ENCODE measurements around the gene RPEL1. TPM values are rescaled to one million over a fixed set of nuclear protein-coding genes. Genes with fewer than 3 reads are reported as not detected.

Gene RPEL1
- total and polyA plus RNA-seq, 2 of the 8 experiments (the other 6 are each of a cell fraction or from before 2014, with no cell fraction given) = 0.12 TPM; not detected in 1

DNA sequence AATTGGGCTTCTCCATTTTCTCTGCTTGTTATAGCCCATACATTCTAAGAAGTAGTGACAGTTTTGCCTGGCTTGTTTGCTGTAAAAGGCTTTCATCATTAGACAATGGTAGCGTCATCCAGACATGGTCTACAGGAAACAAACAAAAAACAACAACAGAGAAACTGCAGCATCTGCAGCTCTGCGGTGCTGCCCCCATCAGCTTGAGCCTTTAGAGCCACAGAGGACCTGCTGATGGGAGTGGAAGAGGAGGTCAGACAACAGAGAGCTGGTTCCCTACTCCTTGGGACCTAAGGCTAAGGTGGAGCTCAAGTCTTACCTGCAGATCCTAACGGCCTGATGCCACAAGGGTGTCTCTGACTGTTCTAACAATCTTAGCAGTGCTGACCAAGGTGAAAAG, 34.3 kb downstream of the RPEL1 start:
- peaks cover 17 to 40% (median 37%) of the 10 kb centered on the region in 4 experiments for H3K27me3 ChIP-seq (replicated peaks in 1 of 4; ENCODE audit: control insufficient read depth in 3 of 4, extremely low read depth in 1 of 4, insufficient read depth in 3 of 4, low read length in 3 of 4)
- no peak overlapping the region for H2BK20ac ChIP-seq (ENCODE audit: low read length)
- no peak overlapping the region for H4K91ac ChIP-seq (replicated peaks; ENCODE audit: insufficient read length, low read length)
- H4K20me1 ChIP-seq (replicated peaks in 1 of 2; ENCODE audit: control insufficient read depth in 1 of 2, insufficient read depth in 2 of 2, low read length in 2 of 2) = peaks cover 3 to 12% of the 10 kb centered on the region in 2 experiments
- no peak overlapping the region for H2AFZ ChIP-seq (ENCODE audit: low read length)
- H3K4me1 ChIP-seq (replicated peaks in 1 of 4; ENCODE audit: control insufficient read depth in 3 of 4, insufficient read depth in 4 of 4, low read length in 3 of 4) = peaks cover 10 to 19% (median 15%) of the 10 kb centered on the region in 4 experiments
- 92% methylated on average over 3 of the region's 3 CpGs; no CpG with 5 or more reads in 1 of the 2 experiments for WGBS, 2 experiments (ENCODE audit: extremely low coverage in 1 of 2, insufficient coverage in 1 of 2, insufficient read length in 1 of 2, insufficient replicate concordance in 2 of 2, low coverage in 1 of 2, low lambda C conversion rate in 2 of 2, missing lambda C conversion rate in 1 of 2)
- H3K18ac ChIP-seq (ENCODE audit: extremely low read depth, low read length) = no peak overlapping the region
- no peak overlapping the region for H2BK12ac ChIP-seq (ENCODE audit: low read depth, low read length)
- no peak overlapping the region for H3K56ac ChIP-seq (replicated peaks; ENCODE audit: insufficient read length, low read depth, low read length)
- ChIA-PET CTCF (ENCODE audit: partially characterized antibody) (interaction anchor here (0.6 to 2.7 kb wide), 7 partner anchors 13 to 444 kb away, joined by 3 to 7 read pairs (median 5); partner anchors contain the start of gene CNNM2), POLR2A (ENCODE audit: partially characterized antibody) (interaction anchor here (0.8 kb wide), 1 partner anchor 61 kb away, joined by 3 read pairs; no protein-coding TSS in a partner anchor)
- H3K14ac ChIP-seq (ENCODE audit: insufficient read length) = no peak overlapping the region
- H3K9me3 ChIP-seq (ENCODE audit: insufficient read depth in 2 of 2, low read depth in 1 of 2, low read length in 1 of 2) = no peaks in the 10 kb centered on the region
- H2BK15ac ChIP-seq (ENCODE audit: low read length) = no peak overlapping the region
- H3K27ac ChIP-seq (ENCODE audit: low read depth, low read length) = no peak overlapping the region
- no peaks in the 10 kb centered on the region for H3K79me1 ChIP-seq (ENCODE audit: low read depth, low read length)
- no peaks in the 10 kb centered on the region for H3K79me2 ChIP-seq (ENCODE audit: control insufficient read depth in 1 of 2, insufficient read depth in 2 of 2, low read length in 2 of 2)
- no peak overlapping the region for H3K4me2 ChIP-seq (ENCODE audit: insufficient read depth in 1 of 2, low read depth in 2 of 2, low read length in 2 of 2)
- no peak overlapping the region for H2AK5ac ChIP-seq (ENCODE audit: low read depth, low read length)
- FAIRE-seq = no peak
- H4K5ac ChIP-seq (ENCODE audit: insufficient read length, low read depth, low read length) = no peak overlapping the region
- no peak overlapping the region for H3K4ac ChIP-seq (replicated peaks; ENCODE audit: insufficient read length, low read depth, low read length)
- no peak overlapping the region for H2BK120ac ChIP-seq (replicated peaks; ENCODE audit: low read depth, low read length)
- no peak for DNase-seq (ENCODE audit: low read depth in 1 of 2, low spot score in 2 of 2)
- H2BK5ac ChIP-seq (ENCODE audit: low read depth, low read length) = no peak overlapping the region
- H3K36me3 ChIP-seq (ENCODE audit: control insufficient read depth in 2 of 4, insufficient read depth in 4 of 4, low read length in 3 of 4) = no peaks in the 10 kb centered on the region
- no peak overlapping the region for H3K23ac ChIP-seq (ENCODE audit: insufficient read length)
- H3K23me2 ChIP-seq (ENCODE audit: low read depth, low read length) = peaks cover 16% of the 10 kb centered on the region
- H4K8ac ChIP-seq (ENCODE audit: extremely low read depth, insufficient read depth, low read length) = no peak overlapping the region
- H3K4me3 ChIP-seq (ENCODE audit: extremely low read depth in 1 of 4, insufficient read depth in 2 of 4, low read depth in 3 of 4, low read length in 4 of 4) = no peak overlapping the region
- H3K9ac ChIP-seq (replicated peaks in 1 of 4; ENCODE audit: extremely low read depth in 1 of 4, low read depth in 3 of 4, low read length in 3 of 4) = no peak overlapping the region
- TF ChIP-seq POLR2AphosphoS5 (IDR thresholded peaks at IDR 0.05; ENCODE audit: low read depth, low read length) (no peak), FOSL1 (IDR thresholded peaks at IDR 0.05; ENCODE audit: insufficient read depth, low read depth, low read length) (no peak), YY1 (IDR thresholded peaks at IDR 0.05; ENCODE audit: low read depth, low read length) (no peak), CREB1 (IDR thresholded peaks at IDR 0.05) (no peak), RFX5 (IDR thresholded peaks at IDR 0.05; ENCODE audit: borderline replicate concordance, low read depth, low read length) (no peak), POLR2A (IDR thresholded peaks at IDR 0.05; ENCODE audit: control extremely low read depth in 1 of 2, low read depth in 2 of 2, low read length in 2 of 2) (no peak), TEAD4 (IDR thresholded peaks at IDR 0.05; ENCODE audit: low read depth, low read length) (no peak)
- TF ChIP-seq, protein P1, sequence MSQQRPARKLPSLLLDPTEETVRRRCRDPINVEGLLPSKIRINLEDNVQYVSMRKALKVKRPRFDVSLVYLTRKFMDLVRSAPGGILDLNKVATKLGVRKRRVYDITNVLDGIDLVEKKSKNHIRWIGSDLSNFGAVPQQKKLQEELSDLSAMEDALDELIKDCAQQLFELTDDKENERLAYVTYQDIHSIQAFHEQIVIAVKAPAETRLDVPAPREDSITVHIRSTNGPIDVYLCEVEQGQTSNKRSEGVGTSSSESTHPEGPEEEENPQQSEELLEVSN (IDR thresholded peaks at IDR 0.05) = no peak
- TF ChIP-seq, protein P2, sequence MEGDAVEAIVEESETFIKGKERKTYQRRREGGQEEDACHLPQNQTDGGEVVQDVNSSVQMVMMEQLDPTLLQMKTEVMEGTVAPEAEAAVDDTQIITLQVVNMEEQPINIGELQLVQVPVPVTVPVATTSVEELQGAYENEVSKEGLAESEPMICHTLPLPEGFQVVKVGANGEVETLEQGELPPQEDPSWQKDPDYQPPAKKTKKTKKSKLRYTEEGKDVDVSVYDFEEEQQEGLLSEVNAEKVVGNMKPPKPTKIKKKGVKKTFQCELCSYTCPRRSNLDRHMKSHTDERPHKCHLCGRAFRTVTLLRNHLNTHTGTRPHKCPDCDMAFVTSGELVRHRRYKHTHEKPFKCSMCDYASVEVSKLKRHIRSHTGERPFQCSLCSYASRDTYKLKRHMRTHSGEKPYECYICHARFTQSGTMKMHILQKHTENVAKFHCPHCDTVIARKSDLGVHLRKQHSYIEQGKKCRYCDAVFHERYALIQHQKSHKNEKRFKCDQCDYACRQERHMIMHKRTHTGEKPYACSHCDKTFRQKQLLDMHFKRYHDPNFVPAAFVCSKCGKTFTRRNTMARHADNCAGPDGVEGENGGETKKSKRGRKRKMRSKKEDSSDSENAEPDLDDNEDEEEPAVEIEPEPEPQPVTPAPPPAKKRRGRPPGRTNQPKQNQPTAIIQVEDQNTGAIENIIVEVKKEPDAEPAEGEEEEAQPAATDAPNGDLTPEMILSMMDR (IDR thresholded peaks at IDR 0.05; ENCODE audit: control extremely low read depth in 1 of 3, insufficient read depth in 1 of 3, low read depth in 1 of 3, low read length in 3 of 3) = no peak
- TF ChIP-seq, protein P3, sequence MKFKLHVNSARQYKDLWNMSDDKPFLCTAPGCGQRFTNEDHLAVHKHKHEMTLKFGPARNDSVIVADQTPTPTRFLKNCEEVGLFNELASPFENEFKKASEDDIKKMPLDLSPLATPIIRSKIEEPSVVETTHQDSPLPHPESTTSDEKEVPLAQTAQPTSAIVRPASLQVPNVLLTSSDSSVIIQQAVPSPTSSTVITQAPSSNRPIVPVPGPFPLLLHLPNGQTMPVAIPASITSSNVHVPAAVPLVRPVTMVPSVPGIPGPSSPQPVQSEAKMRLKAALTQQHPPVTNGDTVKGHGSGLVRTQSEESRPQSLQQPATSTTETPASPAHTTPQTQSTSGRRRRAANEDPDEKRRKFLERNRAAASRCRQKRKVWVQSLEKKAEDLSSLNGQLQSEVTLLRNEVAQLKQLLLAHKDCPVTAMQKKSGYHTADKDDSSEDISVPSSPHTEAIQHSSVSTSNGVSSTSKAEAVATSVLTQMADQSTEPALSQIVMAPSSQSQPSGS (IDR thresholded peaks at IDR 0.05; ENCODE audit: low read length) = no peak
